HG03354 (cell line): ENCODE measurements around the gene ADAMTS9.
"Not testable (repeated sequence)": the region's sequence is repeated elsewhere in the genome, so short reads cannot be mapped to it uniquely, and the experiment has no call there.

ENCODE experiments used
- ATAC-seq: cut with Tn5 transposase; IDR thresholded peaks from one replicate; pipeline ENCODE4 v1.9.1; 2021; ENCODE audit warnings: mild to moderate bottlenecking; ENCODE audit not compliant: unreplicated experiment, poor library complexity, severe bottlenecking

The ADAMTS9 gene

GRCh38 chr3:64554096-64554920 lies 133.5 kb downstream of the ADAMTS9 start:
- ATAC-seq: no peak

DNA sequence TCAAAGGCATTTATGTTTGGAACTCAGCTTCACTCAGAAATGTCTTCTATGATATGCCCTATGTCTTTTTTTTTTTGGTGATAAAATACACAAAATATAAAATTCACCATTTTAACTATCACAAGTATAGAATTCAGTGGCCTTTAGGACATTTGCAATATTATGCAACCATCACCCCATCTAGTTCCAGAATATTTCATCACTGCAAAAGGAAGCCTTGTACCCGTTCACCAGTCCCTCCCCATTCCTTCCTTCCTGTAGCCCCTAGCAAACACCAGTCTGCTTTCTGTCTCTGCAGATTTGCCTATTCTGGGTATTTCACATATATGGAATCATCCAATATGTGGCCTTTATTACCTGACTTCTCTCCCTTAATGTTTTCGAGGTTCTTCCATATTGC lies 134.8 kb downstream of the ADAMTS9 start:
- no peak for ATAC-seq

- ATAC-seq: no peak
These were observed 135.6 kb downstream of the ADAMTS9 start for GRCh38 chr3:64552160-64552559.

GRCh38 chr3:64551697-64552096 lies 136.1 kb downstream of the ADAMTS9 start:
- ATAC-seq: no peak

DNA sequence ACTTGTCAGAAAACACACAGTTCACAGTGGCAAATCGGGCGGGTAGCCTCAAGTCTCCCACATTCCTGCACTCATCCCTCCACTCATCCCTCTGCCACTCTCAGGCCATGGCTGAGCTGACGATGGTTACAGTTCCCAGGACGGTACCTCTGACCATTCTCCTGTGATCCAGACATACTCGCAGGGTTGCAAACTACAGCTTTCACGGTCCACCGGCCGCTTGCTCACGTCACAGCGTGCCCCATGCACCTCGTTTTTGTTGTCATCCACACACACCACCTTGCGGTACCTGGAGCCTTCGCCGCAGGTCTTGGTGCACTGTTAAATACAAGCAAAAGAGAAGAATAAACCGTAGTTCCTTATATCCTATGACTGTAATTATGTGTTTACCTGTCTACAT lies 137.1 kb downstream of the ADAMTS9 start:
- ATAC-seq: no peak

- no peak for ATAC-seq
These were observed 137.9 kb downstream of the ADAMTS9 start for GRCh38 chr3:64549869-64550268.

GRCh38 chr3:64548200-64548889 lies 139.5 kb downstream of the ADAMTS9 start:
- no peak for ATAC-seq

DNA sequence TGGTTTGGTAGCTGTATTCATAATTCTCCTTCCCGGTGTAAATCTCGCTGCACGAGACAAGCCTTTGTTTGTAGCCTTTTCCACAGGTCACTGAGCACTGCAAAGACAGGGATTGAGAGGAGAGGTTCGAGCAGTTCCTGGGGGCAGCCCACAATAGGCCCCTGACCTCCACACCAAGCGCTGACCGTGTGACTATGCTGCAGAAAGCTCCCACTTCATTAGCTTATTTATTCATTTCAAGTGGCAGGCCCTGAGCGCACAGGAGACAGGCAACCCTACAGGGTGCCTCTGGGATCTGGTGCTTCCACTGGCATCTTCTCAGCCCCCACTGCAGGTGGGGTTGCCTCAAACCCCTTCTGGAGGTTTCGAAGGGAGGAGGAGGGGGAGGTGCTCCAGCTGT lies 140.9 kb downstream of the ADAMTS9 start:
- ATAC-seq: no peak

- ATAC-seq: not testable (repeated sequence)
These were observed 142.6 kb downstream of the ADAMTS9 start for GRCh38 chr3:64545239-64545638.

- no peak for ATAC-seq
These were observed 146.0 kb downstream of the ADAMTS9 start for GRCh38 chr3:64541803-64542202.

- no peak for ATAC-seq
These were observed 148.2 kb downstream of the ADAMTS9 start for GRCh38 chr3:64539451-64540196.

- ATAC-seq: no peak
These were observed 151.6 kb downstream of the ADAMTS9 start for GRCh38 chr3:64536166-64536565.

DNA sequence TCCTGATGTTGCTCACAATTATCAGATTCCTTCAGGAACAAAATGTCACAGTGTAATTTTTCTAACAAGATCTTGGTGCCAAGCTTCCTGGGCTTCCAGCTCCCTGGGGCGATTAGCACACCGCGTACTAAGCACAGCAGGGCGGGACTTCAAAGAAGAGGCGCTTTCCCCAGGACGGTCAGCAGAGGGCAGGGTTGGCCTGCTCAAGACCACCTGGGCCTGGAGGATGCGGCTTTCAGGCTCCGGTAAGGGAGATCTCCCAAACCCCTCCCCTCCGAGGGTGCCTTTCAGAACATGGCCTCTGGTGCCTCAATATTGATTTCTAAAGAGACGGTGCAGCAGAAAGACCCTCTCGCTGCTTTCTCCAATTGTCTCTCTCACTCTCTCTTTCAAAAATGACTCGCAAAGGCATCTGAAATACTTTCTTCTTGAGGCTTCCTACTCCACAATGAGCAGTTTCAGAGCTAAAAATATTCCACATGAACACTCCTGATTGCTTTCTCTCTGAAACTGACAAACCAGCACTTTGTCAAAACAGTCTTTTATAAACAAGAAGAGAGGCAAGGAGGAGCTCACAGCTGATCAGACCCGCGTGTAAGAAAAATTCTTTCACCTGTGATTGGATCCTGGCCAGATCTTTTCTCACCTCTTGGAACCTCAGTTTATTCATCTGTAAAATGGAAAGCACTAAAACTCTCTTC lies 154.0 kb downstream of the ADAMTS9 start:
- peak; percentile 97 for ATAC-seq

DNA sequence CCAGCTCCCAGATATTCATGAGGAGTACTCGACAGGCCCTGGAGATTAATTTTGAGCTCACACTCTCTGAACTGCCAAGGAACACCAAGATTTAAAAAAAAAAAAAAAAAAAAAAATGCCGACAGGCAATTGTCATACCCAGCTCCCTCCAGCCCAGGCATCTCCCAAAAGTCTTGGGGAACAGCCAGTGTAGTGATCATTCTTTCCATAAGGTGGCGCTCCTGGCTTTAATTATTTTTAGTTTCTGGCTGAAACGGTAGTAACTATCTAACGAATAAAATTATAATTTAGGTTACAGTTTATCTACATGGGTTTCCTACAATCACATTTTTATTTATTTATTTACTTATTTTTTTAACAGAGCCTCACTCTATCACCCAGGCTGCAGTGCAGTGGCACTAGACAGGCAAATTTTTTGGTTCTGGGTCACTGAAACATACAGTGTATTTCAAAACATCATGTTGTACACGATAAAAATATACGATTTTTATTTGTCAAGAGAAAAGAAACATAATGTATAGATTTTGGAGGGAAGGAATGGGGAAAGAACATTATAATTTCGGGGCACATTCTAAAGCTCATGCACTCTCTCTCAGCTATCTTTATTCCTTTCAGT lies 157.3 kb downstream of the ADAMTS9 start:
- ATAC-seq: peak; percentile 37

- no peak for ATAC-seq
These were observed 164.5 kb downstream of the ADAMTS9 start for GRCh38 chr3:64523324-64523723.

- ATAC-seq: no peak
These were observed 167.5 kb downstream of the ADAMTS9 start for GRCh38 chr3:64520334-64520733.

GRCh38 chr3:64518950-64519349 lies 168.8 kb downstream of the ADAMTS9 start:
- no peak for ATAC-seq

DNA sequence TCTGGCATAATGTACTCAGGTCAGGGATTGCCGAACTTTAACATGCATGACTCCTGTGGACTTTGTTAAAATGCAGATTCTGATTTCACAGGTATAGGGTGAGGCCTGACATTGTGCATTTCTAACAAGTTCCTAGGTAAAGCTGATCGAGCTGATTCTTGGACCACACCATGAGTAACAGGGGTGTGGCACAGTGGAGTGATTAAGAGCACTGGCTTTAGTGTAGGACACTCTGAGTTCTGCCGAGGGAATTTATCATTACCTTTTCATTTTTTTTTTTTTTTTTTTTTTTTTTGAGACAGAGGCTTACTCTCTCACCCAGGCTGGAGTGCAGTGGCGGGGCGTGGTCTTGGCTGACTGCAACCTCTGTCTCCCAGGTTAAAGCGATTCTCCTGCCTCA lies 169.3 kb downstream of the ADAMTS9 start:
- no peak for ATAC-seq

- no peak for ATAC-seq
These were observed 172.9 kb downstream of the ADAMTS9 start for GRCh38 chr3:64514889-64515288.

DNA sequence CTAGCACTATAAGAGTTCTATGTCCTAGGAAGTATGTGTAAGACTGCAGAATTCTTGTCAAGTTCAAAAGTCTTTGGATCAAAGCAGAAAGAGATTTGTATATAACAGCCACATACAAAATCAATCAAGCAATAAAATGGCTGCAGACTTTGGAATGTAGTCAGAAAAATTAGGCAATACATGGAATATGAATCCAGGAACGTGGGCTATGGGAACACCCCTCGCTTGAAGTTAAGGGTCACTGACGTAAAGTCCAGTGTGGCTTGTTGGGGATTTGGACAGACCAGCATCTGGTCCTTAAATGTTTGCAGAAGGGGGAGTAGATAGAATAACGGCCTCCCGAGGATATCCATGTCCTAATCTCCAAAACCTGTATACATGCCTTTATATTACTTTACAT lies 178.6 kb downstream of the ADAMTS9 start:
- no peak for ATAC-seq
